Heart left ventricle (tissue), 13 donors: ENCODE results near the gene FAM221B.

Experiments
- POLR2A ChIP-seq, 2 donors: fragments of 450-650 bp; IDR thresholded peaks; one replicate each; pipeline ENCODE4 v1.6.1; 2017; ENCODE audit warnings: antibody characterized with exemption in 2 of 2, mild to moderate bottlenecking in 2 of 2, moderate library complexity in 2 of 2
- TF ChIP-seq, protein P1 (sequence below), 12 donors: fragments of 200-600 bp; sonication (generic) in 4 of 12; IDR thresholded peaks; one replicate each; pipeline versions ENCODE4 v1.5.0 to v1.8.0; 2018 to 2022; ENCODE audit warnings: antibody characterized with exemption in 12 of 12, mild to moderate bottlenecking in 5 of 12
- donor health status: ischemic (EF 13 %, LVEDD 7.1; RV severe dilation, severe dysfunction).
- donor health status: DM: no; HTN: yes; CAD: no.
- donor health status: DM: no; HTN: no; CAD: no.
- donor health status: ischemic (EF 25% LVEDD 6.9; RV normal size, moderate dysfunction).
- donor health status: ischemic (EF 25% LVEDD 5.7; RV mildly dilated, moderate dysfunction).
- donor health status: ischemic (EF 35%, LVEDD 5.7; RV mildly dilated, moderate dysfunction).
- donor health status: nonischemic (EF 11% LVEDD 7.7; RV severe dilation, severe dysfunction).
- donor health status: DM: yes; HTN: yes; CAD: no.
- donor health status: PGD.
- donor health status: ischemic (EF 29% LVEDD 5.4; RV normal size, mild dysfunction).
- donor health status: nonischemic (EF 23%, LVEDD 6.1; RV moderate dilation, normal function).

DNA sequence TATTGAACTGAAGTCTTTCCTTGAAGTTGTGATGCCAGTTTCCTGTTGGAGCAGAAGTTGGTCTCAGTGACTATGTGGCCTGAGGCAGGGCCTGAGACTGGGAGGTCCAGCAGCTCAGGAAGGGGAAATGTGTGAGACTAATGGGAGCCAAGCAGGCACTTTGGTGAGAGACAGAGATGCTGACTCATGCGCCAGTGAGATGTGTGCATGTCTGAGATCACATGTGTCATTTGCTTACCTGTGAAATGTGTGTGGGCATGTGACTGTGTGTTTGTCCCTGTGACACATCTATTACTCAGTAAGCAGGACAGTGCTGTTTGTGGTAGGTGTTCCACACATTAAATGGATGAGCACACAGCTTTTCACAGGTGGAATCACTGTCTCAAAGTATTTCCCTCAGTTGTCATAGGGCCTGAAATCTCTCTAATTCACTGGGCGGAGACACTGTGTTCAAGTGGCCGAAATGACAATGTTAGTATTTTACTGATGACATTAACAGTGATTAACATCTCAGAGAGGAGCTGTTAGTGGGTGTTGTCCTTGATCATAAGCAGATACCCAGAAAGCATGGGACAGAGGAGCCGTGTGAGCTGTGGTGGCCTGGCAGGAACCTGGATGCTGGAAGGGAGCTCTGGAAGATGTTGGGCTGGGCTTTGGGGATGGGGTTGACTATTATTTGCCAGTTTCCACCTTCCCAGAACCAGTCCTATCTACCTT, 29.7 kb downstream of the FAM221B start:
- TF ChIP-seq, protein P1, sequence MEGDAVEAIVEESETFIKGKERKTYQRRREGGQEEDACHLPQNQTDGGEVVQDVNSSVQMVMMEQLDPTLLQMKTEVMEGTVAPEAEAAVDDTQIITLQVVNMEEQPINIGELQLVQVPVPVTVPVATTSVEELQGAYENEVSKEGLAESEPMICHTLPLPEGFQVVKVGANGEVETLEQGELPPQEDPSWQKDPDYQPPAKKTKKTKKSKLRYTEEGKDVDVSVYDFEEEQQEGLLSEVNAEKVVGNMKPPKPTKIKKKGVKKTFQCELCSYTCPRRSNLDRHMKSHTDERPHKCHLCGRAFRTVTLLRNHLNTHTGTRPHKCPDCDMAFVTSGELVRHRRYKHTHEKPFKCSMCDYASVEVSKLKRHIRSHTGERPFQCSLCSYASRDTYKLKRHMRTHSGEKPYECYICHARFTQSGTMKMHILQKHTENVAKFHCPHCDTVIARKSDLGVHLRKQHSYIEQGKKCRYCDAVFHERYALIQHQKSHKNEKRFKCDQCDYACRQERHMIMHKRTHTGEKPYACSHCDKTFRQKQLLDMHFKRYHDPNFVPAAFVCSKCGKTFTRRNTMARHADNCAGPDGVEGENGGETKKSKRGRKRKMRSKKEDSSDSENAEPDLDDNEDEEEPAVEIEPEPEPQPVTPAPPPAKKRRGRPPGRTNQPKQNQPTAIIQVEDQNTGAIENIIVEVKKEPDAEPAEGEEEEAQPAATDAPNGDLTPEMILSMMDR (IDR thresholded peaks at IDR 0.05) = no peak
- no peak for TF ChIP-seq POLR2A (IDR thresholded peaks at IDR 0.05)
